GM21447 (cell line): ENCODE measurements around the gene TYK2.
"Not testable (repeated sequence)": the region's sequence is repeated elsewhere in the genome, so short reads cannot be mapped to it uniquely, and the experiment has no call there.

Source experiments
- ATAC-seq: cut with Tn5 transposase; IDR thresholded peaks from one replicate; pipeline ENCODE4 v1.9.1; 2021; ENCODE audit not compliant: unreplicated experiment

TYK2 gene

GRCh38 chr19:10380313-10381102, at the start of gene TYK2:
TSS of gene TYK2 (minus strand) at chr19:10380572. CDS start at chr19:10378406, 2,166 bp downstream.
- ATAC-seq, result peak; percentile 86

GRCh38 chr19:10428996-10429381, 48.6 kb upstream of the TYK2 start:
- ATAC-seq, result no peak

GRCh38 chr19:10427169-10427568, 46.8 kb upstream of the TYK2 start:
- no peak for ATAC-seq

GRCh38 chr19:10424011-10424637, 43.8 kb upstream of the TYK2 start:
- no peak for ATAC-seq

- ATAC-seq, result no peak
Measured at GRCh38 chr19:10422846-10423245, 42.5 kb upstream of the TYK2 start.

- ATAC-seq, result no peak
Measured at GRCh38 chr19:10422046-10422461, 41.7 kb upstream of the TYK2 start.

- no peak for ATAC-seq
Measured at GRCh38 chr19:10421240-10422045, 41.1 kb upstream of the TYK2 start.

GRCh38 chr19:10420444-10421239, 40.3 kb upstream of the TYK2 start, which contains the start of gene PDE4A:
TSS of gene PDE4A (plus strand) at chr19:10420538. CDS start at chr19:10420765, 227 bp downstream.
- ATAC-seq, result no peak

GRCh38 chr19:10419646-10420443, 39.5 kb upstream of the TYK2 start:
- no peak for ATAC-seq

GRCh38 chr19:10419200-10419645, 38.9 kb upstream of the TYK2 start:
- ATAC-seq, result no peak

GRCh38 chr19:10418485-10419199, 38.3 kb upstream of the TYK2 start:
- no peak for ATAC-seq

GRCh38 chr19:10418235-10418484, 37.8 kb upstream of the TYK2 start:
- ATAC-seq, result no peak

- no peak for ATAC-seq
Measured at GRCh38 chr19:10417541-10418234, 37.3 kb upstream of the TYK2 start.

GRCh38 chr19:10416380-10417257, 36.2 kb upstream of the TYK2 start:
- ATAC-seq, result peak; percentile 29

- ATAC-seq, result no peak
Measured at GRCh38 chr19:10416083-10416379, 35.7 kb upstream of the TYK2 start.

- ATAC-seq, result peak; percentile 51
Measured at GRCh38 chr19:10412257-10412977, 32.0 kb upstream of the TYK2 start.

- ATAC-seq, result not testable (repeated sequence)
Measured at GRCh38 chr19:10411224-10411623, 30.9 kb upstream of the TYK2 start.
